Stimulated activated CD4-positive, alpha-beta T cell treated with anti-CD3 and anti-CD28 coated beads, Interleukin-2, amount 100 ng/mL, for 48 hours (primary cell): ENCODE results near the gene EFCAB6.
"Not testable (repeated sequence)": the region's sequence is repeated elsewhere in the genome, so short reads cannot be mapped to it uniquely, and the experiment has no call there.

Experiments used
- DNase-seq, 2 donors: peaks; one replicate each; pipeline ENCODE4 v3.0.0-alpha.2; 2020

EFCAB6 gene

GRCh38 chr22:43704051-43704450 is 108.1 kb downstream of the EFCAB6 start:
- no peak for DNase-seq

DNA sequence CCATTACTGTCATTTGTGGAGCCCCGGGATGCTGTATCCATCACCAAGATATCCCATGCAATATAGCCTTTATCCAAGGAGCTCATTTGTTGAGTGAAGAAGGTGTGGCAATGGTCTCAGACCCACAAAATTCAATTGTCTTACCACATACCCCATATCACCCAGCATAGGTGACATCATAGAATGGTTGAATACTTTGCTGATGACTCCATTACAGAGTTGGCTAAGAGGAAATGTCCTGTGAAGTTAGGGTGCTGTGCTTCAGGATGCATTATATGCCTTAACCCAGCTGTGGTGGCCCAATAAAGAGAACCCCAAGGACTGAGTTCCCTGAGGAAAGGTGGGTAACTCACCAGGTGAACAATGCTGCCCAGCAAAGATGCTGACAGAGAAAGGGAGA is 113.7 kb downstream of the EFCAB6 start:
- DNase-seq, result no peak

- DNase-seq, result no peak
These were observed 114.2 kb downstream of the EFCAB6 start for GRCh38 chr22:43697894-43698293.

GRCh38 chr22:43693249-43693648 is 118.9 kb downstream of the EFCAB6 start:
- no peak for DNase-seq

- no peak for DNase-seq
These were observed 122.7 kb downstream of the EFCAB6 start for GRCh38 chr22:43689356-43689755.

DNA sequence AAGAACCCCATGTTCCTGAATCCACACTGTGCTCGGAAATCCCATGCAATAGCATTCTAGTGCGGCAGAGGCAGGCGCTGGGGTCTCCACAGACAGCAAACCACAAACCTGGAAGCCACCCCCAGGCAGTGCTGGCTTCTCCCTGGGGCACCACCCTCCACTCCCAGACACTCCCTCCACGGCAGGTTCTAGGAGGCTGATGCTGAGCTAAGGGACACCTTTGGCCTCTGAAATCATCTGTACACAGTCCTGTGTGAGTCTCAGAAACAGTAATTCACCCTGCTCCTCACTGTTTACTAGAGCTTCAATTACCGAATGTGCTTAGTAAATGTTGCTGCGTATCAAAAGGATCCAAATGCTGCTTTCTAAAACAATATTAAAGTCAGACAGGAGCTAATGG is 129.3 kb downstream of the EFCAB6 start:
- DNase-seq, result no peak

- DNase-seq, result no peak
These were observed 130.3 kb downstream of the EFCAB6 start for GRCh38 chr22:43681731-43682360.

DNA sequence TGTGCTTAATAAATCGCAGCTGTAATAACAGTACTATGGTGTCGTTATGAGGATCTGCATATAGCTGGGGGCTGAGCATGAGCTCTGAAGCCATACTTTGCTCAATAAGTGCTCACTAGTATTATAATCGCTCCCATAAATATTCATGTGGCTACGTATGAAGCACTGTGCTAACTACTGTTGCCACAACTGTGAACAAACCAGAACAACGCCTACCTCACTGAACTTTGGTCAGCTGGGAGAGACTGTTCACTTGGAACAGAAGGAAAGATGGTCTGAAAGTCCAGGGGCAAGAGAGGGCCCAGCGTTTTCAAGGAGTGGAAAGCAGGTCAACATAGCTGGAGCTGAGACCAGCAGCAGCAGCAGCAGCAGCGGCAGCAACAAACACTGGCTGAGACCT is 141.6 kb downstream of the EFCAB6 start:
- DNase-seq, result no peak

GRCh38 chr22:43669190-43669589 is 142.9 kb downstream of the EFCAB6 start:
- DNase-seq, result no peak

GRCh38 chr22:43667656-43668055 is 144.4 kb downstream of the EFCAB6 start:
- DNase-seq, result no peak

DNA sequence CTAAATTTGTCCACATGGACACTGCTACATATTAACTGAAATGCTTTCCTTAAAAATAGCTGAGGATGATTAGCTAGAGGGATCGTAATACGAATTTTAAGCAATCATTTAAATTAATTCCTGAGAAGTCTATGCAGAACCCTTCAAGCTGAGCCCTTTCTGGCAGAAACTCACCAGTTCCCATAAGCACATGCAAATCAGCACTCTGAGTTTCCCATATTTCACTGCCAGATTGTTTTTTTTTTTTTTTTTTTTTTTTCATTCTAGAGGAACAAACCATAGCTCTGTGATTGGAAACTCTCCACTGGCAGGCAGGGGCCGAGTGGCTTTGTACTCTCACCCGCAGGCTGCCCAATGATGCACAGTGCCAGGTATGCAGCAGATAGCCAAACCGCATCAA is 145.6 kb downstream of the EFCAB6 start:
- DNase-seq, result no peak

DNA sequence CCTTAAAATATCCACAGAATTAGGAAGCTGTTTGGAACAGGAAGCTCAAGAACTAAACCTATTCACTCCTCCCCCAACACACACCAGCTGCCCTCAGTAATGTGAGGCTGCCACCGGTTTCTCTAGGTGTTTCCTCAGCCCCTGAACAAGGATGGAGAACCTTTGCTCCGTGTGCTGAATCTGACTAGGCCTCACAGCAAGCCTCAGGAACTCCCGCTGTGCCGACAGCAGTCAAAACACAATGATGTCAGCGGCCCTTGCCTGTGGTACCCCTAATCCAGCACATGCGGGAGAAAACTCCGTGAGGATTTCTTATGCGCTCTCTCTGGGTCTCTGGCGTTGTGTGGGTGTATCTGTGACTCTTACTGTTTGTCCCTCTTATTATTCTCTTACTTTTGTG is 153.3 kb downstream of the EFCAB6 start:
- no peak for DNase-seq

GRCh38 chr22:43656581-43656980 is 155.5 kb downstream of the EFCAB6 start:
- not testable (repeated sequence) for DNase-seq

GRCh38 chr22:43654271-43654670 is 157.8 kb downstream of the EFCAB6 start:
- no peak for DNase-seq

GRCh38 chr22:43652845-43653244 is 159.3 kb downstream of the EFCAB6 start:
- DNase-seq, result no peak

DNA sequence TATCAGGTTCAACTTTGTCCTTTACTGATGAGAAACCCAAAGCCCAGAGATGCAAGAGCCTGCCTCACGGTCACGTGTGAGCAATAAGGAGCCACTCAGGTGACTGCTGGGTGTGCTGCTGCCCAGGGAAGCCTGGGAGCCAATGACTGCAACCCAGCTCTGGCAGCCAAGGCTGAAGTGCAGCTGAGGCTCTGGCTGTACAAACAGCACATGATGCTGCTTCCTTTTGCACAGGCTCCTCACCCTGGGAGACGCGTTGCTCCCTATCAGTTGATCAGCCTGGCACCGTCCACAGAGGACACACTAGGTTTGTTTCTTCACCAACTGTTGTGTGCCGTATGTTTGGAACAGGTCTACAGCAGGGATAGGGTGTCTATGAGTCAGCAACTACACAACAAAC is 168.7 kb downstream of the EFCAB6 start:
- DNase-seq, result no peak

- no peak for DNase-seq
These were observed 169.5 kb downstream of the EFCAB6 start for GRCh38 chr22:43642319-43643206.

DNA sequence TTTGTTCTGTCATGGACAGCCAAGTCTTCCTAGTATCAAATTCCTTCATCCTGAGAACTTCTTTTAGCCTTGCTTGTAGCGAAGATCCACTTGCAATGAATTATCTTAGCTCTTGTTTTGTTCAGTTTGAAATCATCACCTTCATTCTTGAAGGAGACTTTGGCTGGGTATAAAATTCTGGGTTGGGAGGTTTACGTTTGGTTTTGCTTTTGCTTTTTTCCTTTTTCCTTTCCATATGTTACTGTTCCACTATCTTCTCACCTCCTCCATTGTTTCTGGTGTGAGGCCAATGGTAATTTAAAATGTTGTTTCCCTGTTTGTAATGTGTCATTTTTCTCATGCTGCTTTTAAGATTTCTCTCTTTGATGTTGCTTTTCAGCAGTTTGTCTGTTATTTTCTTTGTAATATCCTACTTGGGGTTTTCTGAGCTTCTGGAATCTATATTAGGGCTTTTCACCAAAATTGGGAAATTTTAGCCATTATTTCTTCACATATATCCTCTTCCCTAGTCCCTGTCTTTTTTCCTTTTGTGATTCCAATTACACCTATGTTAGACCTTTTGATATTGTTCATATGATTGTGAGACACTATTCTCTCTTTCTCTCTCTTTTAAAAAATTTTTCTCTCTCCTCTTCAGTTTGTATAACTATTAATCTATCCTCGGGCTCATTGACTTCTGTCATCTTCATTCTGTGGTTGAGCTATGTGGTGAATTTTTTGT is 172.7 kb downstream of the EFCAB6 start:
- DNase-seq, result no peak

- no peak for DNase-seq
These were observed 174.5 kb downstream of the EFCAB6 start for GRCh38 chr22:43637275-43638260.

DNA sequence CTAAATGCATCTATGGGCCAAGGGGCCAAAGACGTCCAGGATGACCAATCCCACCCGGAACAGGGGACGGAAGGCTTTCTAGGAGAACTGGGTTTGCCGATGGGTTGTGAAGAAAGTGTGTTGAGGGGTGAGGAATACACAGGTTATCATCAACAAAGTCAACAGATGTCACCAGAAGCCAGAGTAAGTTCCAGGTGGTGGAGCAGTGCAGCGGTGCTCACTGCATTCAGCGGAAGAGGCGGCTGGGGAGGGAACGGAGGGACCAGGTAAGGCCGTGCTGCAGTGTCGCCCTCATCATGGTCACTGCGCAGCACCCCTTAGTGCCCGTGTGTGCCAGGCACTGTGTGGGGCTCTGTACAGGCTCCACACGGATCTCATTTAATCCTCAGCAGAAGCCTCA is 176.0 kb downstream of the EFCAB6 start:
- DNase-seq, result no peak

- DNase-seq, result no peak
These were observed 177.0 kb downstream of the EFCAB6 start for GRCh38 chr22:43635101-43635500.

- no peak for DNase-seq
These were observed 177.8 kb downstream of the EFCAB6 start for GRCh38 chr22:43634316-43634715.
